Tibial nerve (tissue), 4 donors: Measurements from ENCODE around the gene MSRB1. TPM values are rescaled to one million over a fixed set of nuclear protein-coding genes. Genes with fewer than 3 reads are reported as not detected.
"Not testable (repeated sequence)": the region's sequence is repeated elsewhere in the genome, so short reads cannot be mapped to it uniquely, and the experiment has no call there.

Experiments used
- DNase-seq, 2 donors: peaks; one replicate each; pipeline ENCODE4 v3.0.0-alpha.2; 2019; ENCODE audit warnings: low spot score in 2 of 2
- H3K27ac ChIP-seq, 4 donors: fragments of 200-600 bp; sonication (generic) in 3 of 4; one replicate each; pipeline ENCODE4 v1.5.1; 2017 to 2019; ENCODE audit warnings: mild to moderate bottlenecking in 1 of 4
- H3K27me3 ChIP-seq, 2 donors: fragments of 200-600 bp; sonication (generic) in 1 of 2; one replicate each; pipeline versions ENCODE4 v1.5.1 to v1.6.0; 2017 to 2019
- H3K36me3 ChIP-seq, 3 donors: fragments of 200-600 bp; sonication (generic); one replicate each; pipeline ENCODE4 v1.5.1; 2018 to 2019
- H3K4me1 ChIP-seq, 4 donors: fragments of 200-600 bp; sonication (generic) in 3 of 4; one replicate each; pipeline ENCODE4 v1.5.1; 2017 to 2019
- H3K4me3 ChIP-seq, 4 donors: fragments of 200-600 bp; sonication (generic) in 3 of 4; one replicate each; pipeline ENCODE4 v1.5.1; 2017 to 2019; ENCODE audit warnings: mild to moderate bottlenecking in 1 of 4, moderate library complexity in 1 of 4
- H3K9me3 ChIP-seq, 4 donors: fragments of 200-600 bp; sonication (generic) in 3 of 4; one replicate each; pipeline ENCODE4 v1.5.1; 2017 to 2019
- EP300 ChIP-seq, 2 donors: sonication (generic); formaldehyde crosslinking; IDR thresholded peaks; one replicate each; pipeline ENCODE4 v1.6.1; 2017; ENCODE audit warnings: antibody characterized with exemption in 2 of 2, mild to moderate bottlenecking in 1 of 2
- POLR2A ChIP-seq, 2 donors: fragments of 450-650 bp; IDR thresholded peaks; one replicate each; pipeline ENCODE4 v1.6.1; 2017; ENCODE audit warnings: antibody characterized with exemption in 2 of 2, mild to moderate bottlenecking in 2 of 2, moderate library complexity in 2 of 2
- WGBS, 2 donors: methylation state at CpG; one replicate each; pipeline ENCODE4 v1.1.5; 2018; 5-methylcytosine and 5-hydroxymethylcytosine counted together
- total RNA-seq, 4 donors: library from RNA; depleted of rRNA; stranded (reverse); fragments of >200 nt; gene quantifications; one replicate each; pipeline ENCODE4 v1.1.0, GENCODE V29; 2016
- TF ChIP-seq, protein P1 (sequence below), 5 experiments: fragments of 200-600 bp in 3 of 5; fragments of 450-650 bp in 2 of 5; sonication (generic) in 3 of 5; IDR thresholded peaks; one replicate each; pipeline ENCODE4 v1.5.1; 2016 to 2019; ENCODE audit warnings: antibody characterized with exemption in 5 of 5, mild to moderate bottlenecking in 3 of 5, moderate library complexity in 2 of 5

MSRB1 gene
- total RNA-seq, 4 donors from 2014 or later = 22.5 to 46.1 (median 30.3) TPM

- TF ChIP-seq EP300 (IDR thresholded peaks at IDR 0.05) = no peak
- TF ChIP-seq, protein P1, sequence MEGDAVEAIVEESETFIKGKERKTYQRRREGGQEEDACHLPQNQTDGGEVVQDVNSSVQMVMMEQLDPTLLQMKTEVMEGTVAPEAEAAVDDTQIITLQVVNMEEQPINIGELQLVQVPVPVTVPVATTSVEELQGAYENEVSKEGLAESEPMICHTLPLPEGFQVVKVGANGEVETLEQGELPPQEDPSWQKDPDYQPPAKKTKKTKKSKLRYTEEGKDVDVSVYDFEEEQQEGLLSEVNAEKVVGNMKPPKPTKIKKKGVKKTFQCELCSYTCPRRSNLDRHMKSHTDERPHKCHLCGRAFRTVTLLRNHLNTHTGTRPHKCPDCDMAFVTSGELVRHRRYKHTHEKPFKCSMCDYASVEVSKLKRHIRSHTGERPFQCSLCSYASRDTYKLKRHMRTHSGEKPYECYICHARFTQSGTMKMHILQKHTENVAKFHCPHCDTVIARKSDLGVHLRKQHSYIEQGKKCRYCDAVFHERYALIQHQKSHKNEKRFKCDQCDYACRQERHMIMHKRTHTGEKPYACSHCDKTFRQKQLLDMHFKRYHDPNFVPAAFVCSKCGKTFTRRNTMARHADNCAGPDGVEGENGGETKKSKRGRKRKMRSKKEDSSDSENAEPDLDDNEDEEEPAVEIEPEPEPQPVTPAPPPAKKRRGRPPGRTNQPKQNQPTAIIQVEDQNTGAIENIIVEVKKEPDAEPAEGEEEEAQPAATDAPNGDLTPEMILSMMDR (IDR thresholded peaks at IDR 0.05) = peak in 1 of 5 experiments; percentile 16
Observed at GRCh38 chr16:1963806-1964505, 21.0 kb upstream of the MSRB1 start.

DNA sequence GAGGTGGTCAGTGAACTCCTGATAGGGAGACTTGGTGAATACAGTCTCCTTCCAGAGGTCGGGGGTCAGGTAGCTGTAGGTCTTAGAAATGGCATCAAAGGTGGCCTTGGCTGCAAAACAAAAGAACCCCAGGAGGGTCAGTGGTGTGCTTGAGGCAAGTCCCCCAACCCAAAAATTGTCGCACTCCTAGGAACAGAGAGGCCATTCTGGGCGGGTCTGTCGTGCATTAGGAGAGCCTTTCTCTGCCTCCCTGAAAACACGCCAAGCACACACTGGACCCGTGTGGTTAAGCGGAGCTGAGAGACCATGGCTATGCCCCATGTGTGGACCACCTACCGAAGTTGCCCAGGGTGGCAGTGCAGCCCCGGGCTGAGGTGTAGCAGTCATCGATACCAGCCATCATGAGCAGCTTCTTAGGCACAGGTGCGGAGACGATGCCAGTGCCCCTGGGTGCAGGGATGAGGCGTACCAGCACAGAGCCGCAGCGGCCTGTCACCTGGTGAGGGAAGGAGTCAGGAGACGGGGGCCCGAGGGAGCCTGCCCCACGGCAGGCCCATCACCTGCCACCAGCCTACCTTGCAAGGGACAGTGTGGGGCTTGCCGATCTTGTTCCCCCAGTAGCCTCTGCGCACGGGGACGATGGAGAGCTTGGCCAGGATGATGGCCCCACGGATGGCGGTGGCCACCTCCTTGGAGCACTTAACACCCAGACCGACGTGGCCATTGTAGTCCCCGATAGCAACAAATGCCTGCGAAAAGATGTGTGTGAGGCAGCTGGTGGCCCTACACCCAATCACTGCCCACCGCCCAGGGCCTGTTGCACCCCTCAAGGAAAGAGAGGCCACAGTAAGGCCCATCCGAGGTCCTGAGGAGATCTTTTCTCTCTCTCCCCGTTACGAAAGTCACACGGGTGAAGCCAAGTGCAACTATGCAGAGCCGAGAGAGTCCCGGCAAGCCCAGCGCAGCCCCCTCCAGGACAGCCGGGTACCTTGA, 19.5 kb upstream of the MSRB1 start:
- H3K27ac ChIP-seq, H3K4me3 ChIP-seq, H3K9me3 ChIP-seq, DNase-seq, H3K27me3 ChIP-seq: not testable (repeated sequence)
- Histone ChIP-seq H3K36me3 (peaks cover 7 to 26% (median 16%) of the 10 kb centered on the region in 3 donors), H3K4me1 (peaks cover 0 to 54% (median 36%) of the 10 kb centered on the region in 4 donors)
- 85 to 88% methylated on average over 30 to 37 of the region's 37 CpGs for WGBS, 2 donors

More at GRCh38 chr16:1963806-1964505, 21.0 kb upstream of the MSRB1 start:
- no peak for DNase-seq
- Histone ChIP-seq H3K27me3 (no peaks in the 10 kb centered on the region), H3K36me3 (peaks cover 7 to 26% (median 16%) of the 10 kb centered on the region in 3 donors), H3K4me3 (peak overlapping the region; percentile 34 to 87 (median 74)), H3K9me3 (no peaks in the 10 kb centered on the region), H3K4me1 (peaks cover 0 to 51% (median 34%) of the 10 kb centered on the region in 4 donors), H3K27ac (peak overlapping the region; percentile 77 to 96 (median 86))
- 10 to 13% methylated on average over 28 to 43 of the region's 44 CpGs for WGBS, 2 donors

- WGBS, 2 donors = 63 to 75% methylated on average over 6 of the region's 6 CpGs
- H3K27me3 ChIP-seq = no peaks in the 10 kb centered on the region
- TF ChIP-seq, protein P1 (IDR thresholded peaks at IDR 0.05) = no peak
- TF ChIP-seq POLR2A (IDR thresholded peaks at IDR 0.05) (no peak), EP300 (IDR thresholded peaks at IDR 0.05) (no peak)
- no peaks in the 10 kb centered on the region for H3K9me3 ChIP-seq
- DNase-seq = no peak
- H3K4me1 ChIP-seq = peaks cover 0 to 54% (median 36%) of the 10 kb centered on the region in 4 donors
- H3K4me3 ChIP-seq = no peak overlapping the region
- no peak overlapping the region for H3K27ac ChIP-seq
- H3K36me3 ChIP-seq = peaks cover 7 to 26% (median 16%) of the 10 kb centered on the region in 3 donors
Observed at GRCh38 chr16:1961651-1962067, 18.7 kb upstream of the MSRB1 start.

DNA sequence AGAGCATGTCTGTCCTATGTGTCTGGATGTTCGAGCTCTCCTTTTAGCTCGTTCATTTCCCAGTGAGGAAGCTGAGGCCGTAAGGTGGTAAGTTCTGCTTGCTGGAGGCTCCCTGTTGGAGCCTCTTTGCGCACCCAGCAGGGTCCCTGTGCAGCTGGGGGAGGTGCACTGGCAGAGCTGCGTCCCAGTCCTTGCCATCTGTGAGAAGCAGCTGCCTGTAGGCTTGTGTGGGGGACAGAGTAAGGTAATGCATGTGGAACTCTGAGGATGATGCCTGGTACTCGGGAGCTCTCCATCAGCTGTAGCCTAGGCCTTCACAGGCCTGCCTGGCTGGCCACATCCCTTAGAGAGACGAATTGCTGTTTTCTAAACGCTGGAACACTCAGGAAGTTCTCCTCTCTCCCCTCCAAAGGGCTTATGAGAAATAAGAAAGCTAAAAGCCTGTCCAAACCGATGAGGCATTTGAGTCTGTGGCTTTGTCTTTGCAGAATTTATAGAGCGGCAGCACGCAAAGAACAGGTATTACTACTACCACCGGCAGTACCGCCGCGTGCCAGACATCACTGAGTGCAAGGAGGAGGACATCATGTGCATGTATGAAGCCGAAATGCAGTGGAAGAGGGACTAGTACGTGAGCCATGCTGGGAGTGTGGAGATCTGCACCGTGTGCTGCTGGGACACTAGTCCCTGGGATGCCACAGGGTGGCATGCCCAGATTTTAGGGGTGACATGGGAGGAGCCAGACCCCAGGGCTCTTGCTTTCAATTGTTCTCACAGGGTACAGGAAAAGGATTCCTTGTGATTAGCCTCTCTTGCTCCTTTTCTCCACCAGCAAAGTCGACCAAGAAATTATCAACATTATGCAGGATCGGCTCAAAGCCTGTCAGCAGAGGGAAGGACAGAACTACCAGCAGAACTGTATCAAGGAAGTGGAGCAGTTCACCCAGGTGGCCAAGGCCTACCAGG, 17.9 kb upstream of the MSRB1 start:
- Histone ChIP-seq H3K36me3 (peaks cover 7 to 26% (median 16%) of the 10 kb centered on the region in 3 donors), H3K4me3 (peak overlapping the region in 2 of 4 donors; percentile 85 to 87), H3K27me3 (no peaks in the 10 kb centered on the region), H3K27ac (peak overlapping the region in 2 of 4 donors; percentile 86 to 92), H3K9me3 (no peaks in the 10 kb centered on the region), H3K4me1 (peaks cover 0 to 50% (median 35%) of the 10 kb centered on the region in 4 donors)
- TF ChIP-seq, protein P1 (IDR thresholded peaks at IDR 0.05) = no peak
- TF ChIP-seq EP300 (IDR thresholded peaks at IDR 0.05) (no peak), POLR2A (IDR thresholded peaks at IDR 0.05) (no peak)
- DNase-seq = no peak
- 55 to 57% methylated on average over 18 to 20 of the region's 20 CpGs for WGBS, 2 donors
